Right lobe of liver (tissue), 4 donors: Measurements from ENCODE around the gene CUEDC1.

Experiments used
- POLR2A ChIP-seq: fragments of 450-650 bp; IDR thresholded peaks from one replicate; pipeline ENCODE4 v1.6.1; 2017; ENCODE audit warnings: antibody characterized with exemption, mild to moderate bottlenecking
- TF ChIP-seq, protein P1 (sequence below), 4 donors: fragments of 200-600 bp in 3 of 4; fragments of 450-650 bp in 1 of 4; IDR thresholded peaks; one replicate each; pipeline versions ENCODE4 v1.5.1 to v1.8.0; 2016 to 2022; ENCODE audit warnings: antibody characterized with exemption in 4 of 4, mild to moderate bottlenecking in 2 of 4
- donor health status: DM: no; HTN: no; CAD: no.
- donor health status: DM: no; HTN: no; CAD: no.
- donor health status: DM: no; HTN: yes; CAD: no.

DNA sequence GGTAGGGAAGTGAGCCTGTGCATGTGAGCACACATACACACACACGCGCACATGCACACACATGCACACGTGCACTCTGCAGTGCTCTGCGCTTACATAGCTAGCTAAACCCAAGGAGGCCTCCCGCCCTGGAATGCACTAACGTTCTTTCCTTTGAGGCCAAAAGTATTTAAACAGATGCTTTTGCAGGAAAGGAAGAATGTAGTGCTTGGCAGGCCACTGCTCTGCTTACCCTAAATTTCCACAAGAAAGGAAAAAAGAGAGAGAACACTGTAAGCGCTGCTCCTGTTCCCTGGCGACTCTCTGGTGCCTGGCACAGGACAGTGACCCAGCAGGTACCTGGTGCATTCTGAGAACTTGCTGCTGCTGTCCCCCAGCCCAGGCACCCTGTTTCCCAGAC, 74.1 kb downstream of the CUEDC1 start:
- TF ChIP-seq, protein P1, sequence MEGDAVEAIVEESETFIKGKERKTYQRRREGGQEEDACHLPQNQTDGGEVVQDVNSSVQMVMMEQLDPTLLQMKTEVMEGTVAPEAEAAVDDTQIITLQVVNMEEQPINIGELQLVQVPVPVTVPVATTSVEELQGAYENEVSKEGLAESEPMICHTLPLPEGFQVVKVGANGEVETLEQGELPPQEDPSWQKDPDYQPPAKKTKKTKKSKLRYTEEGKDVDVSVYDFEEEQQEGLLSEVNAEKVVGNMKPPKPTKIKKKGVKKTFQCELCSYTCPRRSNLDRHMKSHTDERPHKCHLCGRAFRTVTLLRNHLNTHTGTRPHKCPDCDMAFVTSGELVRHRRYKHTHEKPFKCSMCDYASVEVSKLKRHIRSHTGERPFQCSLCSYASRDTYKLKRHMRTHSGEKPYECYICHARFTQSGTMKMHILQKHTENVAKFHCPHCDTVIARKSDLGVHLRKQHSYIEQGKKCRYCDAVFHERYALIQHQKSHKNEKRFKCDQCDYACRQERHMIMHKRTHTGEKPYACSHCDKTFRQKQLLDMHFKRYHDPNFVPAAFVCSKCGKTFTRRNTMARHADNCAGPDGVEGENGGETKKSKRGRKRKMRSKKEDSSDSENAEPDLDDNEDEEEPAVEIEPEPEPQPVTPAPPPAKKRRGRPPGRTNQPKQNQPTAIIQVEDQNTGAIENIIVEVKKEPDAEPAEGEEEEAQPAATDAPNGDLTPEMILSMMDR (IDR thresholded peaks at IDR 0.05) = no peak
- TF ChIP-seq POLR2A = no peak
